HG02571 (cell line): ENCODE results near the gene FAM219B.

Experiments
- ATAC-seq: cut with Tn5 transposase; IDR thresholded peaks from one replicate; pipeline ENCODE4 v1.9.1; 2021; ENCODE audit warnings: mild to moderate bottlenecking, moderate library complexity; ENCODE audit not compliant: unreplicated experiment

Gene FAM219B

GRCh38 chr15:74878273-74878672 lies 28.4 kb downstream of the FAM219B start:
- no peak for ATAC-seq

GRCh38 chr15:74873756-74874424 lies 32.8 kb downstream of the FAM219B start:
- ATAC-seq, result no peak

GRCh38 chr15:74873036-74873755 lies 33.5 kb downstream of the FAM219B start, which contains the start of gene SCAMP2:
TSS of gene SCAMP2 (minus strand) at chr15:74873365. CDS start at chr15:74873255, 110 bp downstream.
- ATAC-seq, result peak; percentile 78

- ATAC-seq, result no peak
Observed at GRCh38 chr15:74872702-74873035, 34.0 kb downstream of the FAM219B start.

- no peak for ATAC-seq
Observed at GRCh38 chr15:74870436-74871215, 36.0 kb downstream of the FAM219B start.

GRCh38 chr15:74869726-74870407 lies 36.8 kb downstream of the FAM219B start:
- ATAC-seq, result no peak

- no peak for ATAC-seq
Observed at GRCh38 chr15:74869372-74869725, 37.3 kb downstream of the FAM219B start.

- no peak for ATAC-seq
Observed at GRCh38 chr15:74868059-74868458, 38.6 kb downstream of the FAM219B start.

GRCh38 chr15:74867466-74868038 lies 39.1 kb downstream of the FAM219B start:
- no peak for ATAC-seq

- no peak for ATAC-seq
Observed at GRCh38 chr15:74866090-74866489, 40.6 kb downstream of the FAM219B start.

- no peak for ATAC-seq
Observed at GRCh38 chr15:74865316-74865715, 41.3 kb downstream of the FAM219B start.

GRCh38 chr15:74864296-74864695 lies 42.4 kb downstream of the FAM219B start:
- ATAC-seq, result no peak

- ATAC-seq, result no peak
Observed at GRCh38 chr15:74863239-74864056, 43.2 kb downstream of the FAM219B start.

- ATAC-seq, result no peak
Observed at GRCh38 chr15:74858369-74858740, 48.3 kb downstream of the FAM219B start.

GRCh38 chr15:74857671-74858368 lies 48.8 kb downstream of the FAM219B start:
- ATAC-seq, result peak; percentile 23

- ATAC-seq, result peak; percentile 46
Observed at GRCh38 chr15:74857082-74857655, 49.5 kb downstream of the FAM219B start.

- no peak for ATAC-seq
Observed at GRCh38 chr15:74856537-74856936, 50.1 kb downstream of the FAM219B start.

GRCh38 chr15:74855857-74856256 lies 50.8 kb downstream of the FAM219B start:
- ATAC-seq, result no peak

- ATAC-seq, result no peak
Observed at GRCh38 chr15:74854453-74855022, 52.1 kb downstream of the FAM219B start.
